HG03066 (cell line): ENCODE data around the gene CLEC9A.

Source experiments
- ATAC-seq: cut with Tn5 transposase; IDR thresholded peaks from one replicate; pipeline ENCODE4 v1.9.1; 2021; ENCODE audit warnings: low read depth; ENCODE audit not compliant: unreplicated experiment

CLEC9A gene

DNA sequence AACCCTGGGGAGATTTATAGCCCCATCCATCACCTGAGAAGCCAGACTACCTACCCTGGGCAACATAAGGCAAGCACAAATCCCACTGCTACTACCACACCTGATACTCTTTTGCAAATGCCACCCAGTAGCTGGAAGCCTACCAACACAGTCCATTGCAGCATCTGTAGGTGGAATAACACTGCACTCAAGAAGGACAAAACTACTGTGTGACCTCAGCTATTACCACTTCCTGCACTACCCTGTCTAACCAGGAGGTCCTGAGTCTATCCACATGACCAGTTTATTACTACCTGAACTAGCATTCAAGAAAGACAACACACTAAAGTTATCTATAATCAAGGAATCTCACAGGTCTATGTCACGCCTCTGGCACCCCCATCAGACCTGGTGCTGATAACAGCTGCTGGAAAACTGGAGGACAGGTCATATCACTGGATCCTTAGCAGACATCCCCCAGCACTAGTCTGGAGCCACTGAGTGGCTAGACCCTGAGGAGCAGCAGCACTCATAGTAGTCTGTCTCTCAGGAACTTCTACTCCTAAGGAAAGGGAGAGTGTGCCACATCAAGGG is 71.3 kb downstream of the CLEC9A start:
- no peak for ATAC-seq

DNA sequence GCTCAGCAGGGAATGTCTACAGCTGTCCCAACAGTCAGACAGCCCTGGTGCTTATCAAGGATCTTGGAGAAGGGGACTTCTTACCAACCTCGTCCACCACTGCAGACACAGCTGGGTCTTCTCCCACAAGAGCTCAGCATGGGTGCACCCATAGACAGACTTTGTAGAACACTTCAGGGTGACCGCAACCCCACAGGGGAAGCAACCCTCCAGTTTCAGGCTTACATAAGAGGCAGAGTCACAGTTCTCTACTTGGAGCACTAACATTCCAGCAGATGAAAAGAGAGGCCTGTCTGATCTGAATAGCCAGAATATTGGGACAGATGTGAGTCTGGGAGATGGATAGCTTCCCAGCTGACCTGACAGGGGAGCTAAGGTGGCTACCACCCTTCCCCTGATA is 71.8 kb downstream of the CLEC9A start:
- no peak for ATAC-seq

DNA sequence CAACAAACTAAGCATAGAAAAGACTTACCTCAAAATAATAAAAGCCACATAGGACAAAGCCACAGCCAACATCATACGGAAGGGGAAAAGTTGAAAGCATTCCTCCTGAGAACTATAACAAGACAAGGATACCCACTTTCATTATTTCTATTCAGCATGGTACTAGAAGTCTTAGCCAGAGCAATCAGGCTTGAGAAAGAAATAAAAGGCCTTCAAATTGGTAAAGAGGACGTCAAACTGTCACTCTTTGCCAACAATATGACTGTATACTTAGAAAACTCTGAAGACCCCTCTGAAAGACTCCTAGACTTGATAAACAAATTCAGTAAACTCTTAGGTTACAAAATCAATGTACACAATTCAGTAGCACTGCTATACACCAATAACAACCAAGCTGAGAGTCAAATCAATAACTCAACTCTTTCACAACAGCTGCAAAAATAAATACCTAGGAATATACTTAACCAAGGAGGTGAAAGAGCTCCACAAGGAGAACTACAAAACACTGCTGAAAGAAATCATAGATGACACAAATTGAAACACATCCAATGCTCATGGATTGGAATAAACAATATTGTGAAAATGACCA is 79.9 kb downstream of the CLEC9A start:
- no peak for ATAC-seq

DNA sequence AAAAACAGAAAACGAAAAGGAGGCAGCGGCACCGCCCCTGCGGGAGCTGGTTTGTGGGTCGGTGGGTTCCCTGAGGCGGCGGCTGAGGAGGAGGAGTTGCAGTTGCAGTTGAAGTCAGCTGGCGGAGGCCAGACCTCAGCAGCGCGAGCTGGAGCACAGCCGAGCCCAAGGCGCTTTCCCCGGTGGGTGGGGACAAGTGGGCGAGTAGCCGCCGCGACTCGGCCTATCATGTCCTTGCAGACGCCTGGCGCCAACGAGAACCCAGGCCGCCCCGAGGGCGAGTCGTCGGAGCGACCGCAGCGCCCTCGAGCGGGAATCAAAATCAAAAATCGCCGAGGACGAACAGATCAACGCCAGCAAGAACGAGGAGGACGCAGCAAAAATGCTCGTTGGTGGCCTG is 81.0 kb downstream of the CLEC9A start:
- no peak for ATAC-seq

DNA sequence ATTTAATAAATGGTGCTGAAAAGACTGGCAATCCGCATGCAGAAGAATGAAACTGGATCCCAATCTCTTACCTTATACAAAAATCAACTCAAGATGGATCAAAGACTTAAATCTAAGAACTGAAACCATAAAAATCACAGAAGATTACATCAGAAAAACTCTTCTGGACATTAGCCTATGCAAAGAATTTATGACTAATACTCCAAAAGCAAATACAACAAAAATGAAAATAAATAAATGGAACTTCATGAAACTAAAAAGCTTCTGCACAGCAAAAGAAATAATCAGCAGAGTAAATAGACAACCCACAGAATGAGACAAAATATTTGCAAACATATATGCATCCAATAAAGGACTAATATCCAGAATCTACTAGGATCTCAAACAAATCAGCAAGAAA is 82.6 kb downstream of the CLEC9A start:
- no peak for ATAC-seq

DNA sequence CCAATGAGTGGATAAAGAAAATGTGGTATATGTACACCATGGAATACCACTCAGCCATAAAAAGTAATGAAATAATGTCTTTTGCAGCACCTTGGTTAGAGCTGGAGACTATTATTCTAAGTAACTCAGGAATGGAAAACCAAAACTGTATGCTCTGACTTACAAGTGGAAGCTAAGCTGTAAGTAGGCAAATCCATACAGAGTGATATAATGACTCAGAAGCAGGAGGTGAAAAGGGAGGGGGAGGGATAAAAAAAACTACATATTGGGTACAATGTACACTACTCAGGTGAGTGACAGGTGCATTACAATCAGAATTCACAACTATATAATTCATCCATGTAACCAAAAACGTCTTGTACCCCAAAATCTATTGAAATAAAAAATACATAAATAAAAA is 83.4 kb downstream of the CLEC9A start:
- ATAC-seq: no peak

DNA sequence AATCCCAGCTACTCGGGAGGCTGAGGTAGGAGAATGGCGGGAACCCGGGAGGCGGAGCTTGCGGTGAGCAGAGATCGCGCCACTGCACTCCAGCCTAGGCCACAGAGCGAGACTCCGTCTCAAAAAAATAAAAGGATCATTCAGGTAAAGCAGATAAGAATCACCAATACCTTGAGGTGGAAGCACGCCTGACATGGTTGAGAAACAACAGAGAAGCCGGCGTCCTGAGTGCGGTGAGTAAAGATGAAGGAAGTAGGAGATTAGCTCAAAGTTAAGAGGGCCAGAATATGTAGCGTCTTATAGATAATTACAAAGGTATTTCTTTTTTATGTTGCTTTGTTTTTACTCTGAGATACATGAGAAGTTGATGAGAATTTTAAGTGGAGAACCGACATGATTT is 84.8 kb downstream of the CLEC9A start:
- ATAC-seq: no peak
